ENCODE measurements around the gene BHLHA15. TPM values are rescaled to one million over a fixed set of nuclear protein-coding genes. Genes with fewer than 3 reads are reported as not detected.
A peak's percentile ranks its signal among the peaks of the same experiment; 100 is the strongest.

Gene BHLHA15
- total RNA-seq, 1 donor from 2014 or later: 3.3 TPM

DNA sequence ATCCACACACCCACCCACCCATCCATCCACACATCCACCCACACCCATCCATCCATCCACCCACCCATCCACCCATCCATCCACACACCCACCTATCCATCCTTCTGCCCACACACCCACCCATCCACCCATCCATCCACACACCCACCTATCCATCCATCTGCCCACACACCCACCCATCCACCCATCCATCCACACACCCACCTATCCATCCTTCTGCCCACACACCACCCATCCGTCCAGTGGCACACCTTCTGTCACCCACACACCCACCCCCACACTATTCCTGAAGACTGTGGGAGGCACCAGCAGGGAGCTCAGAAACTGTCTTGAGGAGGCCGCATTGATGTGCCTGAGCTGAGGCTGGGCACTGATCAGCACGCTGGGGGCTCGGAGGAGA, 31.7 kb downstream of the BHLHA15 start:
- no peak for DNase-seq (ENCODE audit: low spot score)

DNA sequence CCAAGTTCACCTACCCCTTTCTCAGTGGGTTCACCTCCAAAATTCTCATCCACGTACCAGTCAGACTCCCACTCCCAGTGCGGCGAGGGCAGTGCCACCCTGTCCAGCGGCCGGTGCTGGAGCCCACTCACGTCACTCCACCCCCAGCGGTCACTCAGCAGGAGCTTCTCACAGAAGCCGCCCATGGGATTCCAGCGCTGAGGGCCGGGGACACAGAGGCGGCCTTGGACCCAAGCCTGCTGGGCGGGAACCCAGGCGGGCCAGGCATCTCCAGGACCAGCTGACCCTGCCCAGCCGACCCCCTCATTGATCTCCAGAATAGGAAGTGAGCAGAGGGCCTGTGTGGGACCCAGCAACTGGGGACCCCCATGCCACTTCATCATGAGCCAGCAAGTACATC, 33.6 kb downstream of the BHLHA15 start:
- DNase-seq (ENCODE audit: low spot score): no peak

DNA sequence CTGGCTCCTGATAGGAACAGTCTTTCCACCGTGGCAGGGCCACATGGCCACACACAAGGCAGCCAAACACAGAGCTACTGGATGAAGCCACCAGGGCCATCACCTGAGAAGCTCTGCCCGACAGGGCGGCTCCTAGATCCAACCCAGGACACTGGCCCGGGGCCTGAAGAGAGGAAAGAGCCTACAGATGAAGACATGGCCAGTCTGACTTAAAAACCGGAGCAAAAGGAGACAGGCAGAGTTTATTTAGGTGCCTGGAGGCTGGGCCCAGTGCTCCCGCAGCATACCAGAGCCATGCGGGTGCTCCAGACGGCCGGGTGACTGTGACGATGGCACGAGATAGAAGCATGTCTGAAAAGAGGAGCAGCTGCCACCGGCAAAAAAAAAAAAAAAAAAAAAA, 36.9 kb downstream of the BHLHA15 start:
- DNase-seq (ENCODE audit: low spot score): no peak

DNA sequence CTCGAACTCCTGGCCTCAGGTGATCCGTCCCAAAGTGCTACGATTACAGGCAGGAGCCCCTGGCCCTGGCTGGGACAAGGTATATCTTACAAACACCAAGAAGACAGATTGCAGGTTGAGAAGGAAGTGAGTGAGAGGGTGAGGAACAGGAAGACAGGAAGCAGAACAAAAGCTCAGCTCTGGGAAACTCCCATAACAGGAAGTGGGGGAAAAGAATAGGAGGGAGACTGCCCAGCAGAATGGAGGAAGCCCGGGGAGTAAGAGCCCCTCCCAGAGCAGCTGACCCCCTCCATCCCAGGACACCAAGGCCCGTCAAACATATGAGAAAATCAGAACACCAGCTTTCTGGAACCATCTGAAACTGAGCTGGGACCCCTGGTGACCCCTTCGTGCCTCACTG, 37.9 kb downstream of the BHLHA15 start:
- no peak for DNase-seq (ENCODE audit: low spot score)

DNA sequence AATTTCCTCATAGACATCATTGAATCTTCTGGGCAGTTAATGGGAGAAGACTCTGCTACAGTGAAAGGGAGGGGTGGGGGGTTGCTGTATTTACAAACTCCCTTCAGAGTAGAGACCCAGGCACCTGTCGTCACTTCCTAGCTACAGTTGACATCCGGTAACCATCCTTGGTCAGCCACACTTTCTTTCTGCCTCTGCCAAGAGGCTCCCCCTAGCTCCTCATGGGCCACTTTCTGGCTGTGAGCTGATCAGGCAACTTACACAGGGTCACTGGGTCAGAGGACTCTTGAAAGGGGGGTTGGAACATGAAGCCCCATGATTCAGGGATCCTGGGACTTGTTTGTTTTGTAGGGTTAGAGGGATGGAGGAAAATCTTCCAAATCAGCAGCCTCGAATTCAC, 39.5 kb downstream of the BHLHA15 start:
- no peak for DNase-seq (ENCODE audit: low spot score)

DNA sequence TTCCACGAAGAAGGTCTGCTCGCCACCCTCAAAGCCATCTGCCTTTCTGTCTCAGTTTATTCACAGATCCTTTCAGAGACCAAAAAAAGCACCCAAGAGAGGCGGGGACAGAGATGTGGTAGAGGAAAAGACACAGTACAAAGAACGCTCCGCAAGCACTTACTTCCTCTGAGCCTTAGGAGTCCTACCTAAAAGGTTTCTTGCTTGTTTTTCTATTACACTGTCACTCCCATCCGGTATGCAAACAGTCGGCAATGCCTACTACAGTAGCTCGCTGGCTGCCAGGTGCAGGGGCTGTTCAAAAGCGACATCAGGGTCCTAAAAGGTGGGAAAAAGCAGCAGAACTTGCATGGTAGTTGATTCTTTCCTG, 40.0 kb downstream of the BHLHA15 start:
- DNase-seq (ENCODE audit: low spot score): no peak

DNA sequence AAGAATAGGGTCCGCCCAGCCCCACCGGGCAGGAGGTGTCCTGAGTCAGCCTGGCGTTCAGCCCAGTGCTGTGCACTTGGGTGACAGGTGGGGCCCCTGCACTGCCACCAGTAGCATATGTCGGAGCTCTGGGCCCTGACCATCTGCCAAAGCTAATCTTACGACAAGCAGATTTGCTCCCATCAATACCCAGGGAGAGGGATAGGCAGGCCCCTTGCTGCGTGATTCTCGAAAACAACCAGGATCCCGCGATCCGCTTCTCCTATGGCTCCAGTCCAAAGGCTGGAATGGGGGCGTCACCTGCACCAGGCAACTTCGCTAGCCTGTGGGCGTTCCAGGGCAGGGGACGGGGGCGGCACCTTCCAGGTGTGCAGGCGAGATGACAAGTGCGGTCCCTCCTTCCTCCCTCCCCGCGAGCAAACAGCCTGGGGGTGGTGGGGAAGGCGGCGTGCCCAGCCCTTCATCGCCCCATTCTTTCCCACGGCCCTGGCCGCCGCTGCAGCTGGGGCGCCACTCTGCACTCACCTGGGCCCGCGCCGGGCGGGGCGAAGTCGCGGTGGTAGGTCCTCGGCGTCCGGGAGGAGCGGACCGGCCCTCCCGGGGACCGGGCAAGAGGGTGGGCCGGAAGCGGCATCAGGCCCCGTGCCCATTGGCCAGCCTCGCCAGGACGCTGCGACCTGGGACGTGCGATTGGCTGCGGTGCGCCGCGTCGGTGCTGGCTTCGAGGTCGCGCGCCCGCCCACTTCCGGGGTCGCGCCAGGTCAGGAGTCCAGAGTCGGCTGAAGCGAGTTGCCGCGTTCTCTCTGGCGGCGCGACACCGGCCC, 40.6 kb downstream of the BHLHA15 start, which contains the start of gene TECPR1:
Gene TECPR1, minus strand, starts transcription at position 632 of the 824 bp plus-strand sequence. CDS start 6,086 bp downstream, outside the sequence.
- DNase-seq (ENCODE audit: low spot score): peak; percentile 95

DNA sequence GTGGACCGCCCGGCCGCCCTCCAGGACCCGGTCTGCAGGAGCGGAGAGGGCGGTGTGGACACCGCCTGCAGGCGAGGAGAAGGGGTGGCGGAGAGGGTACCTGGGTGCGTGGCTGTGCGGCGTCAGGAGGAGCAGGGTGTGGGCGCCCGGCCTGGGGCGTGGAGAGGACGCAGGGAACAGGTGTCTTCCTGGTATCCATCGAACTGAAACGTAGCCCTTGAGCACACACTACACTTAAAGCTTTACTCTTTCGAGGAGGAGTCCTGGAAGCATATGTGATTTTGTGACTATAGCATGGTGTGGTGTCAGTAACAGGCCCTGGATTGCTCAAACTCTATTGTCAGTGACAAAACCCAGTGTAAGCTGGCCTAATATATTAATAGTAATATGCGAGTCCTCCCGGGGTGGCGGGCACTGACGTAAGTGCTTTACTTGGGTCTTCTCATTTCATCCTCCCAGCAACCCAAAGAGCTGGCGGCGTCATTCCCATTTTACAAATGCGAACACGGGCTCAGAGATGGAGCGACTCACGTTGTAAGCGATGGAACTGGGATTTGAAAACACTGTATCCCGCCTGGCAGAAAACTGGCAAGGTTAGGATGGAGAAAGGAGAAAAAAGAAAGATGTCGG, 41.3 kb downstream of the BHLHA15 start:
- DNase-seq (ENCODE audit: low spot score): no peak

DNA sequence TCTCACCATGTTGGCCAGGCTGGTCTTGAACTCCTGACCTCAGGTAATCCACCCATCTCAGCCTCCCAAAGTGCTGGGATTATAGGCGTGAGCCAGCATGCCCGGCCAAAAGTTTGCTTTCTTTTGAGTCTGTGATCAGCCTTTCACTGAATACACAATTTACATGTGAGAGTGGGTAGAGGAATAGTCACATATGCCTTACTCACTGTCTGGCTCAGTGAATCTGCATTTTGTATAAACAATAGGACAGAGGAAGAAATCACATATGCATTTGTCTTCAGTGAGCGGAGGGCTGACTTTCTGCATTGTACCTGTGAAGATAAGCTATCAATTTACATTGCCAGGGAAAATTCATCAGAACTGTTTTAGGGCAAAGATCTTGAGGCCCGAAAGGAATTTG, 43.3 kb downstream of the BHLHA15 start:
- DNase-seq (ENCODE audit: low spot score): no peak

DNA sequence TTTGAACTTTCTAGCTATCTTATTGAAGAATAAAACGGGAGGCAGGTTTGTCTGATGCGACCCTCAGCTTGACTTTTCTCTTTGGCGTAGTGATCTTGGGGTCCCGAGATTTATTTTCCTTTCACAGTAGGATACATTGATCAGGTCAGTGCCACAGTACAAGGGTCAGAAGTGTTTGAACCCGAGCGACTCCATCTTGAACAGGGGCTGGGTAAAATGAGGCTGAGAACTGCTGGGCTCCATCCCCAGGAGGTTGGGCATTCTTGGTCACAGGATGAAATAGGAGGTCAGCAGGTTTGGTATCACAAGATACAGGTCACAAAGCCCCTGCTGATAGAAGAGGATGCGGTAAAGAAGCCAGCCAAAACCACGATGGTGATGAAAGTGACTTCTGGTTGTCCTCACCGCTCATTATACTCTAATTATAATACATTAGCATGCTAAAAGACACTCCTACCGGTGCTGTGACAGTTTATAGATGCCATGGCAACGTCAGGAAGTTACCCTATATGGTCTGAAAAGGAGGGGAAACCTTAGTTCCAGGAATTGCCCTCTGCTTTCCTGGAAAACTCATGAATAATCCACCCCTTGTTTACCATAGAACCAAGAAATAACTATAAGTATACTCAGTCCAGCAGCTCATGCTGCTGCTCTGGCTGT, 43.8 kb downstream of the BHLHA15 start:
- no peak for DNase-seq (ENCODE audit: low spot score)

DNA sequence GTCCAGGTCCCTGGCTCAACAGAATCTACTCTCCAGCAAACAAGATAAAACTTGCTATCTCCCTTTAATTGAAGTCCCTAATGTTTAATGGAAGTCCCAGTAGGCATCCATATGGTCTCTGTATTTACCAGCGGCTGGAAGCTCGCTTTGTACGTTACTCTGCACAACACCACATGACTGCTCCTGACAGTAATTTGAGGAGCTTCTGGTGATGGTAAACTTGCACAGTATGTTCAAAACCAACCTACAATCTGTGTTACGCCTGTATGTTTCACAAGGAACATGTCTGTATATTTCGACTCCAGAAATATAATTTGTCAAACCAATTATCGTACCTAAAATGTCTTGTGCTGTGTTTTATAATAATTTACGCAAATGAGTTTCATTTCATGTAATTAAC, 45.2 kb downstream of the BHLHA15 start:
- no peak for DNase-seq (ENCODE audit: low spot score)

DNA sequence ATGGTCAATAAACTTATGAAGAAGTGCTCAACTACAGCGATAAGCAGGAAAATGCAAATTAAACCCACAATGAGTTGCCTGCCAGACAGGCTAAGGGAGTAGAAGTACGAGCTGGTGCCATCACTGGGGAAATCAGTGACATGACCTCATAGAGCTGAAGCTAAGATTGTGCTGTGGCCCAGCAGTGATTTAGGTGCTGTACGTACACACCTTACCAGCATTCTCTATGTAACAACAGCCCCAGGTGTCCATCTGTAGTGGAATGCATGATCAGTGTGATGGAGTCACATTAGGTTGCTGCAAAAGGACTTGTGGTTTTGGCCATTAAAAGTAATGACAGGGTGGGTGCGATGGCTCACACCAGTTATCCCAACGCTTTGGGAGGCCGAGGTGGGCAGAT, 46.5 kb downstream of the BHLHA15 start:
- no peak for DNase-seq (ENCODE audit: low spot score)

Other genes starting within 250 kb of the BHLHA15 start
- gene OCM2, start 221.2 kb upstream of the BHLHA15 start, total RNA-seq: not detected
- 31.2 TPM for gene LMTK2, start 104.6 kb upstream of the BHLHA15 start, total RNA-seq
- gene TECPR1, start 40.8 kb downstream of the BHLHA15 start, total RNA-seq: 42.3 TPM
- 198 TPM for gene BRI3, start 70.2 kb downstream of the BHLHA15 start, total RNA-seq
- 55.8 TPM for gene BAIAP2L1, start 189.7 kb downstream of the BHLHA15 start, total RNA-seq